Aorta (tissue), 5 donors: ENCODE measurements around the gene DOCK3. TPM values are rescaled to one million over a fixed set of nuclear protein-coding genes. Genes with fewer than 3 reads are reported as not detected.
"Not testable (repeated sequence)": the region's sequence is repeated elsewhere in the genome, so short reads cannot be mapped to it uniquely, and the experiment has no call there.

ENCODE experiments used
- ATAC-seq: fragments of 200-7000 bp; cut with Tn5 transposase; one replicate; pipeline ENCODE4 v1.9.1; 2022; ENCODE audit warnings: moderate library complexity; ENCODE audit not compliant: low FRiP score
- DNase-seq, 2 donors: peaks; one replicate each; pipeline ENCODE4 v3.0.0-alpha.2; 2020
- H3K27ac ChIP-seq, 2 donors: one replicate each; pipeline ENCODE4 v1.5.1; 2013; ENCODE audit warnings: low read length in 2 of 2, mild to moderate bottlenecking in 2 of 2, moderate library complexity in 2 of 2, control low read depth in 1 of 2, inconsistent platforms in 1 of 2, low read depth in 1 of 2
- H3K27me3 ChIP-seq, 2 donors: one replicate each; pipeline ENCODE4 v1.6.1; 2013; ENCODE audit warnings: control low read depth in 1 of 2, low read length in 1 of 2, mild to moderate bottlenecking in 1 of 2, moderate library complexity in 1 of 2; ENCODE audit not compliant: insufficient read depth in 2 of 2, control insufficient read depth in 1 of 2
- H3K36me3 ChIP-seq, 2 donors: one replicate each; pipeline ENCODE4 v1.6.1; 2013; ENCODE audit warnings: control low read depth in 1 of 2, low read length in 1 of 2, mild to moderate bottlenecking in 1 of 2; ENCODE audit not compliant: insufficient read depth in 2 of 2, control insufficient read depth in 1 of 2
- H3K4me1 ChIP-seq, 2 donors: one replicate each; pipeline ENCODE4 v1.6.1; 2013; ENCODE audit warnings: low read length in 2 of 2, control low read depth in 1 of 2, mild to moderate bottlenecking in 1 of 2, moderate library complexity in 1 of 2; ENCODE audit not compliant: insufficient read depth in 2 of 2, control insufficient read depth in 1 of 2
- H3K4me3 ChIP-seq, 2 donors: one replicate each; pipeline ENCODE4 v1.5.1; 2013; ENCODE audit warnings: low read length in 2 of 2, control low read depth in 1 of 2, mild to moderate bottlenecking in 1 of 2
- H3K9me3 ChIP-seq: one replicate; pipeline ENCODE4 v1.6.1; 2013; ENCODE audit warnings: mild to moderate bottlenecking, low read length; ENCODE audit not compliant: control insufficient read depth
- WGBS, 2 donors: extraction: QIAGEN DNeasy Blood & Tissue Kit; methylation state at CpG; one replicate each; pipeline ENCODE4 v1.1.7; 2013; 5-methylcytosine and 5-hydroxymethylcytosine counted together
- intact Hi-C, 2 donors: fragments of 100-400 bp; cut with DNase I; formaldehyde crosslinking; loops; one replicate each; pipeline versions ENCODE4 v1.14.2 to v1.15.0; 2022
- polyA plus RNA-seq, 2 donors: library from polyadenylated mRNA; stranded (reverse); fragments of 200-250 nt; gene quantifications; one replicate each; pipeline ENCODE4 v1.2.3, GENCODE V29; 2013
- total RNA-seq, 2 donors: library from RNA; stranded (reverse); fragmentation: NEBNext Ultra II Directional; extraction: Animal tissue kit (Norgen Biotek cat#: 25700); gene quantifications; one replicate each; pipeline ENCODE4 v1.2.1, GENCODE V29; 2021
- donor health status: healthy with polysubstance abuse.
- donor health status: Bipolar disorder and iron deficiency.
- donor health status: DM: no; HTN: no; CAD: no.
- donor health status: DM: no; HTN: no; CAD: no.
- donor health status: DM: yes; HTN: yes; CAD: no.

The DOCK3 gene
- total and polyA plus RNA-seq, 4 donors: 0.31 to 0.97 (median 0.55) TPM

DNA sequence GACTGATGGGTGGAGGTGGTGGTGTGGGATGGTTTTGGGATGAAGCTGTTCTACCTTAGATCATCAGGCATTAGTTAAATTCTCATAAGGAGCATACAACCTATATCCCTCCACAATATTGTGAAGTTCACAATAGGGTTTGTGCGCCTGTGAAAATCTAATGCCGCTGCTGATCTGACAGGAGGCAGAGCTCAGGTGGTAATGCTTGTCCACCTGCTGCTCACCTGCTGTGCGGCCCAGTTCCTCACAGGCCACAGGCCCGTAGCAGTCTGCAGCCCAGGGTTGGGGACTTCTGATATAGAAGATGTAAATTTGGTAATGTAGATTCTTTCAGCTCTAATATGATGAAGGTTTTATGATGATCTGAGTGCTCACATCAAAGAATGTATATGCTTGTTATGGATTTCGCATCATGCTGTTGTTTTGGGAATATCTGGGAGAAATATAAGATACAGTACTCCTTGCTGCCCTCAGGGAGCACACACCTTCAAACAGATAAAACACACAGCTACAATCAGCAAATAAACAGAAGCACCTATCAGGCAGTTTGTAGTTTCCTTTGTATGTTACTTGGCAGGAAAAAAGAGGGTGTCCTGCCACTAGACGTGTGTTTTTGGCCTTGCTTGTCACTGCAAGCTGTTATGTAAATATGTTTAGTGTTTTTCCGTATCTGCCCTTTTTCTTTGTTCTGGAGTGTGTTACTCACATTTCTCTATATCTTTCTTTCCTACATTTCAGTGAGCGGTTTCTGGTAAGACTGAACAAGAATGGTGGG lies 471.3 kb downstream of the DOCK3 start:
- 83 to 86% methylated on average over 8 of the region's 8 CpGs for WGBS, 2 donors
- Histone ChIP-seq H3K27me3 (no peaks in the 10 kb centered on the region), H3K36me3 (no peaks in the 10 kb centered on the region), H3K4me3 (no peak overlapping the region), H3K9me3 (no peaks in the 10 kb centered on the region), H3K27ac (no peak overlapping the region), H3K4me1 (no peaks in the 10 kb centered on the region)
- ATAC-seq: no peak
- intact Hi-C loops: no loop called here
- no peak for DNase-seq

- ATAC-seq: no peak
- WGBS, 2 donors: 88 to 90% methylated on average over 2 of the region's 2 CpGs
Measured at GRCh38 chr3:51146781-51147180, 472.1 kb downstream of the DOCK3 start.

DNA sequence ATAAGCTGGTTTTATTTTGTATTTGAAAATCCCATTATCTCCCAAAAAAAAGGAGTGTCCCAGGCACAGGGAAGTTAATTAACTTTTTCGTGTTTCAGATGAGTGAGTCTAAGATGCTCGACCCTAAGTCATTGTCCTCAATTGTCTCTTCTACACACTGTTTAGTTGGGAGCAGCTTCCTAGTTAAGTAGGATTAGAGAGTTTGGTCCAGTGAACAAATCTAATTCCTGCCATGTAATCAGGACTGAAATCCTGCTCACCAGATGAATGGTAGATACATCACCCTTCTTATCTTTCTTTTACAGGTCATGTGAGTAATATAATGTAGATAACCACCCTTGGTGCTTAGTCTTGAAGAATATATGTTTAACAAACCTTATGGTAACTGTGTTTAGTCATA lies 481.4 kb downstream of the DOCK3 start:
- Histone ChIP-seq H3K36me3 (no peaks in the 10 kb centered on the region), H3K27me3 (no peaks in the 10 kb centered on the region), H3K9me3 (no peaks in the 10 kb centered on the region), H3K4me1 (no peaks in the 10 kb centered on the region), H3K27ac (no peak overlapping the region), H3K4me3 (no peak overlapping the region)
- no peak for ATAC-seq
- WGBS, 2 donors: 73 to 81% methylated on average over 2 of the region's 2 CpGs
- no peak for DNase-seq
- intact Hi-C loops: no loop called here

More at GRCh38 chr3:51146781-51147180, 472.1 kb downstream of the DOCK3 start:
- Histone ChIP-seq H3K36me3 (no peaks in the 10 kb centered on the region), H3K27me3 (no peaks in the 10 kb centered on the region), H3K9me3 (no peaks in the 10 kb centered on the region), H3K4me1 (no peaks in the 10 kb centered on the region), H3K27ac (no peak overlapping the region), H3K4me3 (no peak overlapping the region)
- no peak for DNase-seq
- intact Hi-C loops: no loop called here

- DNase-seq (no peak), ATAC-seq (no peak)
- H3K36me3 ChIP-seq: no peaks in the 10 kb centered on the region
- H3K9me3 ChIP-seq: no peaks in the 10 kb centered on the region
- no peak overlapping the region for H3K4me3 ChIP-seq
- WGBS, 2 donors: 57 to 63% methylated on average over 1 of the region's 1 CpG
- H3K27ac ChIP-seq: no peak overlapping the region
- H3K27me3 ChIP-seq: no peaks in the 10 kb centered on the region
- intact Hi-C loops: no loop called here
- no peaks in the 10 kb centered on the region for H3K4me1 ChIP-seq
Measured at GRCh38 chr3:51163051-51163450, 488.3 kb downstream of the DOCK3 start.

GRCh38 chr3:51173518-51174271 lies 499.0 kb downstream of the DOCK3 start:
- intact Hi-C loops: no loop called here
- no peak for ATAC-seq
- H3K9me3 ChIP-seq: peaks cover 4% of the 10 kb centered on the region

GRCh38 chr3:51176923-51177322 lies 502.2 kb downstream of the DOCK3 start:
- Histone ChIP-seq H3K27me3 (no peaks in the 10 kb centered on the region), H3K27ac (no peak overlapping the region), H3K4me3 (no peak overlapping the region), H3K9me3 (peaks cover 5% of the 10 kb centered on the region), H3K4me1 (no peaks in the 10 kb centered on the region), H3K36me3 (no peaks in the 10 kb centered on the region)
- intact Hi-C loops: no loop called here
- no peak for ATAC-seq
- DNase-seq: no peak

More at GRCh38 chr3:51173518-51174271, 499.0 kb downstream of the DOCK3 start:
- no peak for DNase-seq
- 77 to 78% methylated on average over 3 of the region's 3 CpGs for WGBS, 2 donors
- no peaks in the 10 kb centered on the region for H3K4me1 ChIP-seq
- H3K4me3 ChIP-seq: no peak overlapping the region
- H3K27ac ChIP-seq: no peak overlapping the region
- H3K27me3 ChIP-seq: no peaks in the 10 kb centered on the region
- H3K36me3 ChIP-seq: no peaks in the 10 kb centered on the region

DNA sequence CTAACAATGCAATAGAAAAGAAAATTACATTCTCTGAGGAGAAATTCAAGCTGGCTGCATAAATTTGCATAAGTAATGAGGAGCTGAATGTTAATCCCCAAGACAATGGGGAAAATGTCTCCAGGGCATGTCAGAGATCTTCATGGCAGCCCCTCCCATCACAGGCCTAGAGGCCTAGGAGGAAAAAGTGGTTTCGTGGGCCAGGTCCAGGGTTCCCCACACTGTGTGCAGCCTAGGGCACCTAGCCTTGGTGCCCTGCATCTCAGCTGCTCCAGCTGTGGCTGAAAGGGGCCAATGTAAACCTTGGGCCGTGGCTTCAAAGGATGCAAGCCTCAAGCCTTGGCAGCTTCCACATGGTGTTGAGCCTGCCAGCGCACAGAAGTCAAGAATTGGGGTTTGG lies 511.7 kb downstream of the DOCK3 start:
- H3K27ac ChIP-seq, DNase-seq, intact Hi-C loops, H3K9me3 ChIP-seq, H3K27me3 ChIP-seq, H3K4me3 ChIP-seq, H3K36me3 ChIP-seq, H3K4me1 ChIP-seq, ATAC-seq: not testable (repeated sequence)
- 71 to 74% methylated on average over 3 of the region's 3 CpGs for WGBS, 2 donors

DNA sequence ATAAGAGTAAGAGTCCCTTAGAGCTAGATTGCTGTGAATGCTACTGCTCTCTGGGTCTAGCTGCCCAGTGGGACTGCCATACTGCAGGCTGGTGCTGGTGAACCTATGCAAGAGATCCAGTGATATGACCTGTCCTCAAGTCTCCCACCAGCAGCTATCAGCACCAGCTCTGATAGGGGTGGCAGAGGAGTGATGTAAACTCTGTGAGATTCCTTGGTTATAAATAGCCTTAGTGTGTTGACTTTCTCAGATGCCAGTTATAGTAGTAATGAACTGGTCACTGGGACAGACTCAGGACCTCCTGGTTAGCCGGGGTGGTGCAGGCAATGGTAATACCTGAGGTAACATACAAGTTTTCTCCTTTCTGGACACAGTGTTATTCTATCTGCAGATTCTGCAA lies 515.5 kb downstream of the DOCK3 start:
- WGBS, 2 donors: 65 to 72% methylated on average over 1 of the region's 1 CpG
- H3K36me3 ChIP-seq: no peaks in the 10 kb centered on the region
- H3K27me3 ChIP-seq: no peaks in the 10 kb centered on the region
- DNase-seq: no peak
- no peak overlapping the region for H3K27ac ChIP-seq
- H3K4me1 ChIP-seq: no peaks in the 10 kb centered on the region
- H3K9me3 ChIP-seq: peaks cover 9% of the 10 kb centered on the region
- H3K4me3 ChIP-seq: no peak overlapping the region
- intact Hi-C loops: no loop called here
- ATAC-seq: no peak

DNA sequence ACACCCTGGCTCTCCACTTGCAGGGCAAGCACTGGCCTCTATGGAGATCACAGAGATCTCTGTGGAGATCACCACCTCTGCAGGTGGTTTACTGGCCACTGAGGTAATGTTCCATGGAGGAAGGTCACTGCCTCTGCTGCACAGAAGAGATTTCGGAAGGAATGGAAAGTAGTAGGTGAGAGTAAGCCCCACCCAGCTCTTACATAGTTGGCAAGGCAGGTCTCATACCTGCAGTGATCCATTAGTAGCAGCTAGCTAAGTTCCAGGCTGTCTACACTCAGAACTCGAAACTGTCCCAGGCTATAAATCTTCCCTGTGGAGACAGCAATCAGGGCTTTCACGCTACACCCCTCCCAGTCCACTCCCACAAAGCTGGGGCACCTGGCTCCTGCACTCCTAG lies 516.1 kb downstream of the DOCK3 start:
- no peak for ATAC-seq

More for the DNA sequence above, 516.1 kb downstream of the DOCK3 start:
- Histone ChIP-seq H3K36me3 (no peaks in the 10 kb centered on the region), H3K27ac (no peak overlapping the region), H3K4me1 (no peaks in the 10 kb centered on the region), H3K27me3 (no peaks in the 10 kb centered on the region), H3K9me3 (peaks cover 9% of the 10 kb centered on the region), H3K4me3 (no peak overlapping the region)
- DNase-seq: no peak
- 69 to 77% methylated on average over 3 of the region's 3 CpGs for WGBS, 2 donors
- intact Hi-C loops: no loop called here
